IPS-18c (cell line): ENCODE data around the gene FMNL2.

Source experiments
- H3K4me3 ChIP-seq: 2 replicates; pipeline ENCODE4 v1.7.0; 2013; ENCODE audit warnings: low read depth, mild to moderate bottlenecking, low read length, moderate library complexity; ENCODE audit not compliant: insufficient read depth
- H3K9me3 ChIP-seq: one replicate; pipeline ENCODE4 v1.6.1; 2013; ENCODE audit warnings: mild to moderate bottlenecking, low read length, moderate library complexity; ENCODE audit not compliant: control insufficient read depth, insufficient read depth

Gene FMNL2

GRCh38 chr2:152426801-152427200 is 91.8 kb downstream of the FMNL2 start:
- Histone ChIP-seq H3K9me3 (no peaks in the 10 kb centered on the region), H3K4me3 (no peak overlapping the region)

DNA sequence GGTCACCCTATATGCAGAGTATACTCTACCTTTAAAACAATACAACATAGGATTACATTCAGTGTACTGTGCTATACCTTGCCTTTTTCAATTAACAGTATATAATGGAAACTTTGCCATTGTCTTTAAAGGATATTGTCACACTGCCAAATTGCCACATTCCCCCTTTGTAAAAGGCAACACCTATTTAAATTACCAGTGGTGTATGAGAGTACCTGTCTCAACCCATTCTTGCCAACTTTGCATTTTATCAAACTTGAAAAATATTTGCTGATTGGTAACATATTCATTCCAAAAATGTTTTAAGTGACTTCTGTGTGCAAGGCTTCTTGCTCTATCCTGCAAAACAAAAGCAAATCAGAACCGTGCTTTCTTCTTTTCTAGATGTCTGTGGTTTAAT is 92.9 kb downstream of the FMNL2 start:
- H3K9me3 ChIP-seq, result no peaks in the 10 kb centered on the region
- H3K4me3 ChIP-seq, result no peak overlapping the region

GRCh38 chr2:152428800-152429582 is 94.0 kb downstream of the FMNL2 start:
- no peaks in the 10 kb centered on the region for H3K9me3 ChIP-seq
- H3K4me3 ChIP-seq, result no peak overlapping the region

- Histone ChIP-seq H3K9me3 (no peaks in the 10 kb centered on the region), H3K4me3 (no peak overlapping the region)
These were observed 95.9 kb downstream of the FMNL2 start for GRCh38 chr2:152430876-152431275.

DNA sequence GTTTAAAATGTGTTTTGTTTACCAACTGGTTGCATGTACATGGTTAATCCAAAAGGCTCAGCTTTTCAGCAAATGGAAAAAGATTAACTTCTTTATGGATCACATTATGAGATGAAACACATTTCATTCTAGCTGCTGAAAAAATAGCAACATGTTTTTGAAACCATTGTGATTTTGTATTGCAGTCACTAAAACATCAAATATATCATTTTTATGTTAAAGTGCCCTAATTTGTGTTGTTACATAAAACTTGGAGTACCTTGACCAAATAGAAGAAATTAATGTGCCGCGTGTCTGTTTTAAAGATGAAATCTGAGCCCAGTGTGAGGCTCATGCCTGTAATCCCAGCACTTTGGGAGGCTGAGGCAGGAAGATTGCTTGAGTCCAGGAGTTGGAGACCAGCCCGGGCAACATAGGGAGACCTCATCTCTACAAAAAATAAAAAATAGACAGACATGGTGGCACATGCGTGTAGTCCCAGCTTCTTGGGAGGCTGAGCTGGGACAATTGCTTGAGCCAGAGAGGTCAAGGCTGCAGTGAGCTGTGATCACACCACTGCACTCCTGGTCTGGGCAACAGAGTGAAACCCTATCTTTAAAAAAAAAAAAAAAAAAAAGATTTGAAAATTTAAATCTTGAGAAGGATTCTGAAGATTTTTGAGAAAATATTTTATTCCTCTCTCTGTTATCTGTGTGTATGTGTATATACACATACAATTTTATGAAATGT is 96.6 kb downstream of the FMNL2 start:
- H3K4me3 ChIP-seq, result no peak overlapping the region
- no peaks in the 10 kb centered on the region for H3K9me3 ChIP-seq

- no peaks in the 10 kb centered on the region for H3K9me3 ChIP-seq
- H3K4me3 ChIP-seq, result no peak overlapping the region
These were observed 97.3 kb downstream of the FMNL2 start for GRCh38 chr2:152432206-152432653.

DNA sequence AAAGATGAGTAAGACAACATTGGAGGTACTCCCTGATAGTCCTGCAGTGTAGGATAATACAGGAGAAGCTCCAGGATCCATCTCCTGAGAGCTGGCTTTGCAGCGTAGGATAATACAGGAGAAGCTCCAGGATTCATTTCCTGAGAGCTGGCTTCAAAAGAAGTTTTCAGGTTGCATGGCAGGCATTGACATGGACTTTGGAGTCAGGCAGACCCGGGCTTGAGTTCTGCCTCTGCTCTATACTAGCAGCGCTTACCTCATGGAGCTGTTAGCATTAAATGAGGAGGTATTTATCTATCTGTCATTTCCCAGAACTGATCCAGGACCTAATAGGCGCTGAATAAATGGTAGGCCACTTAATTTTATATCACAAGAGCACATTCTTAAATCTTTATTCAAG is 97.8 kb downstream of the FMNL2 start:
- Histone ChIP-seq H3K9me3 (no peaks in the 10 kb centered on the region), H3K4me3 (no peak overlapping the region)

- no peak overlapping the region for H3K4me3 ChIP-seq
- no peaks in the 10 kb centered on the region for H3K9me3 ChIP-seq
These were observed 98.3 kb downstream of the FMNL2 start for GRCh38 chr2:152433289-152433688.

GRCh38 chr2:152433791-152434190 is 98.8 kb downstream of the FMNL2 start:
- Histone ChIP-seq H3K4me3 (no peak overlapping the region), H3K9me3 (no peaks in the 10 kb centered on the region)

DNA sequence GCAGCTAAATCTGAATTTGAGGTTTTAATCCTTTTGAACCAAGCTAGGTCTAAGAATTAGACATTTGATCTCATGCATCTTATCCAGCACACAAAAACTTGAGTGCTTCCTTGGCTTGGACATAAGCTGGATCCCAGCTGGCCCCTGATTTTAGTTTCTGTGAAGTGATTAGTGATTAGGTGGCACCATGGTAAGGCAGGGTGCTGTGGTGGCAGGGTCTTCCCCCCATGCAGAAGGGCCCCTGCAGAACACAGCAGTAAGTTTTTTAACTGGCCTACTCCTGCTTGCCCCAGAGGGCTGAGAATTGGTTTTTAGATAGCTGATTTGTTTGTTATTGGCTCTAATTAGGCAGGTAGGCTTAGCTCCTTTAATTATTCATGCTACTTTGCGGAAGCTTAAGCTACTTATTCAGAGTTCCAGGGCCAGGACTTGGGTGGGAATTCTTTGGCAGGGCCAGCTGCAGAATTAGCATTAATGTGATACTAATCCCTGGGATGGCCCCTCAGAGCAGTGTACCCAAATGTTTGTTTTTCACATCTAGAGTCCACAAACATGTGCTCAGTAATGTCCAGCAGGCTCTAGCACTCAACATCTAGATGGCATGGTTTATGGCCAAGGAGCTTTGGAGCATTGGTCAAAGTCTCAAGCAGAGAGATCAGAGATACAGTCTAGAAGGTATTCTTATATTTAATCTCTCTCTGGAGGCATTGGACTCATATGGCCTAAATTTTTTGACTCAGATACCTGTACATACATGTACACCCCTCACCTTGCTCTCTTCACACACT is 99.6 kb downstream of the FMNL2 start:
- H3K9me3 ChIP-seq, result no peaks in the 10 kb centered on the region
- H3K4me3 ChIP-seq, result no peak overlapping the region

GRCh38 chr2:152436148-152436547 is 101.2 kb downstream of the FMNL2 start:
- H3K4me3 ChIP-seq, result no peak overlapping the region
- no peaks in the 10 kb centered on the region for H3K9me3 ChIP-seq

DNA sequence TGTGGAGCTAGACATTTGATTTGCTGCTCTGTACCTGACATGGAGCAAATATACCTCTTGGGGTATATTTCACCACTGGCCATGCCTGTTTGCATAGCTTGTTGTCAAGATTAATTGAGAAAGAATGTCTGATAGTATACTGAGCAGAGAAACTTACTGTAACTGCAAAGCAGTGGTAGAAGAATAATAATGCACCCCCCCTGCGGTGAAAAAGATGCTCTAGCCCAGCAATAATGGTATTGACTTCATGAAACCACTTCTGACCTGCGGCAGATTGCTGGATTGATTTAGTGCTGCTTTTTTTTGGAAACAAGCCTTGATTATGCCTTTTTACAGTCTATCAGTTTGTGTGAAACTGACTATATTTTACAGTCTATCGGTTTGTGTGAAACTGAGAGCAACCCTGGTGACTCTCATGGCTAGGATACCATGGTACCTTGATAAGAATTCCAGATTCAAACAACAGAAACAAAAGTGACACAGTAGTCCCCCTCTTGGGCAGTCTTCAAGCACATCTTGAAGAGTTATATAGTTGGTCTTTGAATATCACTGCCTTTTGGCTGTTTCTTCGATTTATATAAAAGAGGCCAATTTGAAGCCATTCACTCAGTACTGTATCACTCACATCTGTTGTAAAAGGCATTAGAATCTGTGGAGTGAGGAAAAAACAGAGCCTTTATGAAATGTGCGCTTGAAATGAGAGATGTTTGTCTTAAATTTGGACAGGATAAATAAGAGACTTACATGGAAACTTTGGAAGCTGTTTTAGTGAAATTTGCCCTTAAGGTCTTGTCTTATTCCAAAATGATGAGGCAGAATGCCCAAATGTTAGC is 102.5 kb downstream of the FMNL2 start:
- Histone ChIP-seq H3K9me3 (no peaks in the 10 kb centered on the region), H3K4me3 (no peak overlapping the region)

- no peaks in the 10 kb centered on the region for H3K9me3 ChIP-seq
- H3K4me3 ChIP-seq, result no peak overlapping the region
These were observed 105.1 kb downstream of the FMNL2 start for GRCh38 chr2:152440049-152440448.

DNA sequence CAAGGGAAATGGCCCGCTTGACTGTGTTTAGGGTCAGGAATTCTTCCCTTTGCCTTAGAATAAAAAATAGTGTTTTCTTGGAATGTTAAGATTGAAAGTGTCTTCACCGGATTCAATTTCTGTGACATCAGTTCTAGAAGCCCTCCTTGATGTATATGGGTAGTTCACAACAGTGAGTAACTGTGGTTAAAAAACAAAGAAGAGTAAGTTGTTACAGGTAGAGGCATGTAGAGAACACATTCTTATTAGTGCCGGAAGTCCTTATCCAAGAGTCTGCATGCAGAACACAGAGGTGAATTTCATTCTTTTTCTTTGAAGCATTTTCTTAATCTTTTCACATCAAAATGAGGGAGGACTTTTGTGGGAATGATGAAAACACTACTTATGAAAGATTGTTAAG is 105.5 kb downstream of the FMNL2 start:
- H3K4me3 ChIP-seq, result no peak overlapping the region
- no peaks in the 10 kb centered on the region for H3K9me3 ChIP-seq

DNA sequence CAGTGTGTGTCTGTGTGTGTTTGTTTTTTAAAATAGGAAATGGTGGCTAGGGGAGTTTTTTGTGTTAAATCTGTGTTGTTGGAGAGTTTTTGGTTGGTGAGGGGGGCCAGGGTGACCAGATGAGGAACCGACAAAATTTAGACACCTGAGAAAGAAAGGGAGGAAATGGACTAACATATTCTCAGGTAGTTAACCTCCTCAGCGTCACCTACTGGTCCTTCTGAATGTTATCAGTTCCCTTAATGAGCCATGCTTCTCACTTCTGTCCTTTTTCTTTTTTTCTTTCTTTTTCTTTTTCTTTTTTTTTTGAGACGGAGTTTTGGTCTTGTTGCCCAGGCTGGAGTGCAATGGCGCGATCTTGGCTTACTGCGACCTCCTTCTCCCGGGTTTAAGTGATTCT is 107.0 kb downstream of the FMNL2 start:
- no peaks in the 10 kb centered on the region for H3K9me3 ChIP-seq
- no peak overlapping the region for H3K4me3 ChIP-seq

- no peaks in the 10 kb centered on the region for H3K9me3 ChIP-seq
- no peak overlapping the region for H3K4me3 ChIP-seq
These were observed 108.8 kb downstream of the FMNL2 start for GRCh38 chr2:152443771-152444170.

DNA sequence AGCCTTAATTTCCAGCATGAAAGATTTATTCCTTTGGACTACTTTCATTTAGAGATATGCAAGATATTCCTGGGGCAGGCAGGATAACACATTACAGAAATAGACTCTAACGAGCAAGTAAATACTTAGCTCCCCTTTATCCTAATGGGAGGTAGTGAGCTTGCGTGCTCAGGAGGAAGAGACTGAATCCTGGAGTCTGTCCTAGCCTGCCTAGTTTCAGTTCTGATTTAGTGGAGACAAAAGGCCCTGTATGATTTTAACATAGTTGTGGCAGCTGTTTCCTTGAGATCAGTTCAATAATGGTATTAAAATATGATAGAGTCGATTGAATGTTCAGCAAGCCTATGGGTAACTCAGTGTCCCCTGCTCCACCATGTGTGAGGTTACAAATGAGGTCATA is 109.5 kb downstream of the FMNL2 start:
- H3K9me3 ChIP-seq, result no peaks in the 10 kb centered on the region
- H3K4me3 ChIP-seq, result no peak overlapping the region
